Neural progenitor cell (in vitro differentiated cells): ENCODE measurements around the gene ATP8B4. TPM values are rescaled to one million over a fixed set of nuclear protein-coding genes. Genes with fewer than 3 reads are reported as not detected.

ENCODE experiments used
- DNase-seq: peaks from one replicate; pipeline ENCODE4 v3.0.0-alpha.2; 2016; ENCODE audit warnings: low spot score
- H2AFZ ChIP-seq: fragments of 200-600 bp; sonication (generic); replicated peaks from 2 replicates; pipeline ENCODE4 v1.6.1; 2016; ENCODE audit warnings: antibody characterized with exemption
- H3F3A ChIP-seq: fragments of 200-600 bp; sonication (generic); 2 replicates; pipeline ENCODE4 v1.6.1; 2016; ENCODE audit warnings: antibody characterized with exemption, low read depth
- H3K27ac ChIP-seq: fragments of 200-600 bp; sonication (generic); 2 replicates; pipeline ENCODE4 v1.5.1; 2016; ENCODE audit warnings: mild to moderate bottlenecking
- H3K27me3 ChIP-seq: fragments of 200-600 bp; sonication (generic); 2 replicates; pipeline ENCODE4 v1.6.1; 2016; ENCODE audit warnings: mild to moderate bottlenecking, moderate library complexity
- H3K36me3 ChIP-seq: fragments of 200-600 bp; sonication (generic); 2 replicates; pipeline ENCODE4 v1.5.1; 2016
- H3K4me1 ChIP-seq: fragments of 200-600 bp; sonication (generic); 2 replicates; pipeline ENCODE4 v1.6.1; 2016; ENCODE audit warnings: mixed run types
- H3K4me2 ChIP-seq: fragments of 200-600 bp; sonication (generic); 2 replicates; pipeline ENCODE4 v1.6.1; 2016
- H3K4me3 ChIP-seq: fragments of 200-600 bp; sonication (generic); 2 replicates; pipeline ENCODE4 v1.5.1; 2016
- H3K79me2 ChIP-seq: fragments of 200-600 bp; sonication (generic); 2 replicates; pipeline ENCODE4 v1.6.1; 2016; ENCODE audit warnings: low read depth
- H3K9ac ChIP-seq: fragments of 200-600 bp; sonication (generic); 2 replicates; pipeline ENCODE4 v1.6.1; 2016
- H3K9me3 ChIP-seq: fragments of 200-600 bp; sonication (generic); 2 replicates; pipeline ENCODE4 v1.5.1; 2016; ENCODE audit warnings: low read depth
- H4K20me1 ChIP-seq: fragments of 200-600 bp; sonication (generic); 2 replicates; pipeline ENCODE4 v1.6.1; 2016; ENCODE audit warnings: low read depth
- H3K27ac Mint-ChIP-seq: 3 replicates; pipeline ENCODE4 v1.8.0; 2021; ENCODE audit warnings: mixed read lengths
- H3K27me3 Mint-ChIP-seq: 2 replicates; pipeline ENCODE4 v1.8.0; 2022; ENCODE audit warnings: low read depth, mild to moderate bottlenecking, inconsistent platforms, moderate library complexity, mixed read lengths; ENCODE audit not compliant: insufficient read depth
- H3K36me3 Mint-ChIP-seq: 3 replicates; pipeline ENCODE4 v1.8.0; 2021; ENCODE audit warnings: mixed read lengths
- H3K4me1 Mint-ChIP-seq: 3 replicates; pipeline ENCODE4 v1.8.0; 2021; ENCODE audit warnings: mixed read lengths
- H3K4me3 Mint-ChIP-seq: 3 replicates; pipeline ENCODE4 v1.8.0; 2021; ENCODE audit warnings: mild to moderate bottlenecking, moderate library complexity, mixed read lengths
- H3K9me3 Mint-ChIP-seq: 3 replicates; pipeline ENCODE4 v1.8.0; 2020; ENCODE audit warnings: mixed read lengths
- CTCF ChIP-seq: fragments of 200-600 bp; sonication (generic); IDR thresholded peaks from 2 replicates; pipeline ENCODE4 v1.5.1; 2017; ENCODE audit warnings: antibody characterized with exemption, mild to moderate bottlenecking
- EZH2 ChIP-seq: fragments of 200-600 bp; sonication (generic); IDR thresholded peaks from 2 replicates; pipeline ENCODE4 v1.6.1; 2017; ENCODE audit warnings: antibody characterized with exemption, mild to moderate bottlenecking, moderate library complexity
- EZH2phosphoT487 ChIP-seq: fragments of 200-600 bp; sonication (generic); IDR thresholded peaks from 2 replicates; pipeline ENCODE4 v1.6.1; 2017; ENCODE audit warnings: antibody characterized with exemption
- total RNA-seq: library from RNA; depleted of rRNA; stranded (reverse); fragments of >200 nt; gene quantifications from 2 replicates; pipeline ENCODE4 v1.2.3, GENCODE V29; 2015; ENCODE audit warnings: low replicate concordance

Gene ATP8B4
- total RNA-seq, 1 donor from 2014 or later = 2.7 TPM

GRCh38 chr15:49989498-49989897, 129.5 kb downstream of the ATP8B4 start:
- H3K27me3 Mint-ChIP-seq = peaks cover 2% of the 10 kb centered on the region
- no peaks in the 10 kb centered on the region for H3K9me3 Mint-ChIP-seq
- H3K4me3 Mint-ChIP-seq = no peak overlapping the region
- no peaks in the 10 kb centered on the region for H3K4me1 Mint-ChIP-seq
- Histone ChIP-seq H3K36me3 (no peaks in the 10 kb centered on the region), H3K4me3 (no peak overlapping the region), H3K4me2 (no peak overlapping the region), H3K27me3 (no peaks in the 10 kb centered on the region), H3K27ac (no peak overlapping the region), H3F3A (no peaks in the 10 kb centered on the region), H4K20me1 (no peaks in the 10 kb centered on the region), H3K79me2 (no peaks in the 10 kb centered on the region), H3K9ac (no peak overlapping the region), H2AFZ (no peak overlapping the region), H3K9me3 (no peaks in the 10 kb centered on the region), H3K4me1 (peaks cover 23% of the 10 kb centered on the region)
- H3K27ac Mint-ChIP-seq = no peak overlapping the region
- no peaks in the 10 kb centered on the region for H3K36me3 Mint-ChIP-seq
- no peak for TF ChIP-seq CTCF
- no peak for TF ChIP-seq EZH2phosphoT487
- no peak for TF ChIP-seq EZH2
- no peak for DNase-seq

GRCh38 chr15:49988766-49989165, 130.3 kb downstream of the ATP8B4 start:
- TF ChIP-seq EZH2 (no peak), EZH2phosphoT487 (no peak), CTCF (no peak)
- Histone ChIP-seq H3K4me3 (no peak overlapping the region), H3K79me2 (no peaks in the 10 kb centered on the region), H3K27ac (no peak overlapping the region), H2AFZ (peak overlapping the region; percentile 45), H4K20me1 (no peaks in the 10 kb centered on the region), H3K36me3 (no peaks in the 10 kb centered on the region), H3K27me3 (no peaks in the 10 kb centered on the region), H3K4me1 (peaks cover 26% of the 10 kb centered on the region), H3K9me3 (no peaks in the 10 kb centered on the region), H3F3A (no peaks in the 10 kb centered on the region), H3K4me2 (no peak overlapping the region), H3K9ac (no peak overlapping the region)
- no peaks in the 10 kb centered on the region for H3K9me3 Mint-ChIP-seq
- H3K36me3 Mint-ChIP-seq = no peaks in the 10 kb centered on the region
- no peak for DNase-seq
- H3K4me1 Mint-ChIP-seq = no peaks in the 10 kb centered on the region
- H3K27ac Mint-ChIP-seq = no peak overlapping the region
- H3K27me3 Mint-ChIP-seq = no peaks in the 10 kb centered on the region
- H3K4me3 Mint-ChIP-seq = no peak overlapping the region

- no peak for TF ChIP-seq EZH2
- TF ChIP-seq CTCF = no peak
- no peak for TF ChIP-seq EZH2phosphoT487
- DNase-seq = no peak
- no peaks in the 10 kb centered on the region for H4K20me1 ChIP-seq
- no peak overlapping the region for H3K9ac ChIP-seq
- no peak overlapping the region for H3K27ac Mint-ChIP-seq
- H3K79me2 ChIP-seq = no peaks in the 10 kb centered on the region
- H3F3A ChIP-seq = no peaks in the 10 kb centered on the region
- H3K27ac ChIP-seq = no peak overlapping the region
- H3K4me3 Mint-ChIP-seq = no peak overlapping the region
- H3K4me1 Mint-ChIP-seq = no peaks in the 10 kb centered on the region
- no peaks in the 10 kb centered on the region for H3K36me3 ChIP-seq
- peak overlapping the region; percentile 45 for H2AFZ ChIP-seq
- no peak overlapping the region for H3K4me2 ChIP-seq
- no peaks in the 10 kb centered on the region for H3K9me3 Mint-ChIP-seq
- no peaks in the 10 kb centered on the region for H3K36me3 Mint-ChIP-seq
- no peak overlapping the region for H3K4me3 ChIP-seq
- H3K27me3 ChIP-seq = no peaks in the 10 kb centered on the region
- no peaks in the 10 kb centered on the region for H3K27me3 Mint-ChIP-seq
- no peaks in the 10 kb centered on the region for H3K9me3 ChIP-seq
- peaks cover 26% of the 10 kb centered on the region for H3K4me1 ChIP-seq
These were observed 131.1 kb downstream of the ATP8B4 start for GRCh38 chr15:49987896-49988295.
